ENCODE results near the gene WWTR1. TPM values are rescaled to one million over a fixed set of nuclear protein-coding genes. Genes with fewer than 3 reads are reported as not detected.

WWTR1 gene
- total RNA-seq, 1 experiment from 2014 or later: 25.5 TPM

GRCh38 chr3:149657321-149657925 lies 402 bp downstream of the WWTR1 start (continued):
- no peak for TF ChIP-seq CTCF (IDR thresholded peaks at IDR 0.05)
- TF ChIP-seq ESRRA (CRISPR knock-in tag; IDR thresholded peaks at IDR 0.05; ENCODE audit: borderline replicate concordance): no peak
- peak; percentile 22; the same call in 1 of the 2 replicates for TF ChIP-seq ZNF138 (CRISPR knock-in tag; conservative IDR thresholded peaks at IDR 0.05)
- TF ChIP-seq MAX (CRISPR knock-in tag; IDR thresholded peaks at IDR 0.05): no peak
- TF ChIP-seq OVOL2 (CRISPR knock-in tag; IDR thresholded peaks at IDR 0.05; ENCODE audit: borderline replicate concordance): no peak
- TF ChIP-seq ZNF281 (CRISPR knock-in tag; IDR thresholded peaks at IDR 0.05): peak; percentile 66; the same call in 1 of the 2 replicates
- no peak for TF ChIP-seq ZNF396 (CRISPR knock-in tag; IDR thresholded peaks at IDR 0.05; ENCODE audit: borderline replicate concordance)
- no peak for TF ChIP-seq CREB1 (CRISPR knock-in tag; IDR thresholded peaks at IDR 0.05)
- no peak for TF ChIP-seq EMX1 (CRISPR knock-in tag; IDR thresholded peaks at IDR 0.05)
- TF ChIP-seq ZNF121 (CRISPR knock-in tag; IDR thresholded peaks at IDR 0.05): no peak
- TF ChIP-seq JAZF1 (CRISPR knock-in tag; IDR thresholded peaks at IDR 0.05): no peak
- TF ChIP-seq HMGA2 (CRISPR knock-in tag; IDR thresholded peaks at IDR 0.05): no peak
- TF ChIP-seq NFATC4 (CRISPR knock-in tag; IDR thresholded peaks at IDR 0.05): no peak
- TF ChIP-seq ZSCAN18 (CRISPR knock-in tag; IDR thresholded peaks at IDR 0.05): no peak
- TF ChIP-seq ARID4B (CRISPR knock-in tag; IDR thresholded peaks at IDR 0.05; ENCODE audit: borderline replicate concordance): no peak
- TF ChIP-seq ZNF416 (CRISPR knock-in tag; IDR thresholded peaks at IDR 0.05): no peak
- TF ChIP-seq ZNF263 (CRISPR knock-in tag; IDR thresholded peaks at IDR 0.05; ENCODE audit: low read depth): no peak
- no peak for TF ChIP-seq AR (CRISPR knock-in tag; IDR thresholded peaks at IDR 0.05)
- no peak for TF ChIP-seq TP53 (CRISPR knock-in tag; IDR thresholded peaks at IDR 0.05)
- no peak for TF ChIP-seq E2F1 (CRISPR knock-in tag; IDR thresholded peaks at IDR 0.05)
- no peak for TF ChIP-seq ZBTB21 (CRISPR knock-in tag; IDR thresholded peaks at IDR 0.05; ENCODE audit: borderline replicate concordance)
- TF ChIP-seq GRHL2 (CRISPR knock-in tag; IDR thresholded peaks at IDR 0.05; ENCODE audit: insufficient replicate concordance, severe bottlenecking): no peak

Data from WTC11 (cell line).